KMS-11 (cell line): ENCODE results near the gene HBP1.
A peak's percentile ranks its signal among the peaks of the same experiment; 100 is the strongest.

Source experiments
- H2AFZ ChIP-seq: fragments of 200-600 bp; sonication (generic); 2 replicates; pipeline ENCODE4 v1.6.1; 2016; ENCODE audit warnings: antibody characterized with exemption, mixed run types, low read depth
- H3K27ac ChIP-seq: fragments of 200-600 bp; sonication (generic); 2 replicates; pipeline ENCODE4 v1.6.1; 2016; ENCODE audit warnings: mild to moderate bottlenecking, mixed run types
- H3K27me3 ChIP-seq: fragments of 200-600 bp; sonication (generic); 2 replicates; pipeline ENCODE4 v1.6.1; 2017; ENCODE audit warnings: mild to moderate bottlenecking, low read depth, mixed run types, moderate library complexity; ENCODE audit not compliant: insufficient read depth
- H3K36me3 ChIP-seq: fragments of 200-600 bp; sonication (generic); 2 replicates; pipeline ENCODE4 v1.6.1; 2017; ENCODE audit warnings: mild to moderate bottlenecking, mixed run types; ENCODE audit not compliant: insufficient read depth
- H3K4me1 ChIP-seq: fragments of 200-600 bp; sonication (generic); 2 replicates; pipeline ENCODE4 v1.6.1; 2016; ENCODE audit warnings: mild to moderate bottlenecking, low read depth, mixed run types; ENCODE audit not compliant: poor library complexity, severe bottlenecking
- H3K4me2 ChIP-seq: fragments of 200-600 bp; sonication (generic); 2 replicates; pipeline ENCODE4 v1.7.0; 2016; ENCODE audit warnings: mild to moderate bottlenecking, mixed run types
- H3K4me3 ChIP-seq: fragments of 200-600 bp; sonication (generic); IDR thresholded peaks from 2 replicates; pipeline ENCODE4 v1.6.1; 2017; ENCODE audit warnings: low read depth, low read length, mixed read lengths; ENCODE audit not compliant: insufficient read depth
- H3K79me2 ChIP-seq: fragments of 200-600 bp; sonication (generic); 2 replicates; pipeline ENCODE4 v1.6.1; 2016; ENCODE audit warnings: low read depth, mixed run types; ENCODE audit not compliant: insufficient read depth
- H3K9ac ChIP-seq: fragments of 200-600 bp; sonication (generic); 2 replicates; pipeline ENCODE4 v1.6.1; 2016; ENCODE audit warnings: mild to moderate bottlenecking, mixed run types
- H4K20me1 ChIP-seq: fragments of 200-600 bp; sonication (generic); 2 replicates; pipeline ENCODE4 v1.6.1; 2016; ENCODE audit warnings: mild to moderate bottlenecking, mixed run types; ENCODE audit not compliant: insufficient read depth
- CTCF ChIP-seq: fragments of 200-600 bp; sonication (generic); conservative IDR thresholded peaks from 2 replicates; pipeline ENCODE4 v1.6.1; 2017; ENCODE audit warnings: low read depth, mild to moderate bottlenecking, antibody characterized with exemption, low read length, moderate library complexity, mixed read lengths

The HBP1 gene

GRCh38 chr7:107224374-107225223, 55.8 kb downstream of the HBP1 start:
- no peaks in the 10 kb centered on the region for H3K4me1 ChIP-seq
- H2AFZ ChIP-seq: no peak overlapping the region
- no peak overlapping the region for H3K4me3 ChIP-seq
- no peak overlapping the region for H3K9ac ChIP-seq
- no peaks in the 10 kb centered on the region for H3K27me3 ChIP-seq
- TF ChIP-seq CTCF: no peak
- no peaks in the 10 kb centered on the region for H3K79me2 ChIP-seq
- no peak overlapping the region for H3K4me2 ChIP-seq
- no peaks in the 10 kb centered on the region for H3K36me3 ChIP-seq
- no peaks in the 10 kb centered on the region for H4K20me1 ChIP-seq
- no peak overlapping the region for H3K27ac ChIP-seq

- Histone ChIP-seq H4K20me1 (no peaks in the 10 kb centered on the region), H2AFZ (no peak overlapping the region), H3K27me3 (no peaks in the 10 kb centered on the region), H3K4me3 (no peak overlapping the region), H3K79me2 (no peaks in the 10 kb centered on the region), H3K27ac (no peak overlapping the region), H3K4me1 (peaks cover 21% of the 10 kb centered on the region), H3K9ac (no peak overlapping the region), H3K4me2 (no peak overlapping the region), H3K36me3 (no peaks in the 10 kb centered on the region)
- TF ChIP-seq CTCF: no peak
Observed at GRCh38 chr7:107228291-107228690, 59.5 kb downstream of the HBP1 start.

- H3K9ac ChIP-seq: no peak overlapping the region
- no peaks in the 10 kb centered on the region for H3K79me2 ChIP-seq
- no peak overlapping the region for H3K4me2 ChIP-seq
- H3K4me3 ChIP-seq: no peak overlapping the region
- H3K36me3 ChIP-seq: no peaks in the 10 kb centered on the region
- no peak overlapping the region for H2AFZ ChIP-seq
- peaks cover 25% of the 10 kb centered on the region for H3K4me1 ChIP-seq
- H4K20me1 ChIP-seq: no peaks in the 10 kb centered on the region
- H3K27me3 ChIP-seq: no peaks in the 10 kb centered on the region
- no peak overlapping the region for H3K27ac ChIP-seq
- no peak for TF ChIP-seq CTCF
Observed at GRCh38 chr7:107230334-107230733, 61.5 kb downstream of the HBP1 start.

- Histone ChIP-seq H4K20me1 (no peaks in the 10 kb centered on the region), H3K27ac (no peak overlapping the region), H3K79me2 (no peaks in the 10 kb centered on the region), H3K27me3 (no peaks in the 10 kb centered on the region), H3K9ac (no peak overlapping the region), H3K4me3 (no peak overlapping the region), H2AFZ (no peak overlapping the region), H3K36me3 (no peaks in the 10 kb centered on the region), H3K4me2 (peak overlapping the region; percentile 18), H3K4me1 (peaks cover 25% of the 10 kb centered on the region)
- TF ChIP-seq CTCF: no peak
Observed at GRCh38 chr7:107232568-107233090, 63.8 kb downstream of the HBP1 start.
